Effector memory CD8-positive, alpha-beta T cell (primary cell): ENCODE measurements around the gene TBXA2R.
"Not testable (repeated sequence)": the region's sequence is repeated elsewhere in the genome, so short reads cannot be mapped to it uniquely, and the experiment has no call there.

Experiments
- ATAC-seq: fragments of 150-1000 bp; cut with Tn5 transposase; replicated peaks from 2 replicates; pipeline ENCODE4 v1.10.0; 2021; ENCODE audit warnings: mild to moderate bottlenecking, moderate library complexity
- DNase-seq, 3 experiments: peaks; one replicate each; pipeline ENCODE4 v3.0.0; 2021
- H3K27ac Mint-ChIP-seq, 2 donors: one replicate each; pipeline ENCODE4 v1.8.0; 2022; ENCODE audit warnings: mild to moderate bottlenecking in 2 of 2, mixed read lengths in 2 of 2, moderate library complexity in 2 of 2
- H3K27me3 Mint-ChIP-seq, 2 donors: one replicate each; pipeline ENCODE4 v1.8.0; 2022; ENCODE audit warnings: mixed read lengths in 2 of 2
- H3K36me3 Mint-ChIP-seq: one replicate; pipeline ENCODE4 v1.8.0; 2022; ENCODE audit warnings: mild to moderate bottlenecking, moderate library complexity, mixed read lengths; ENCODE audit not compliant: insufficient read depth
- H3K4me1 Mint-ChIP-seq, 2 donors: one replicate each; pipeline ENCODE4 v1.8.0; 2022; ENCODE audit warnings: low read depth in 2 of 2, mixed read lengths in 2 of 2
- H3K4me3 Mint-ChIP-seq, 2 donors: one replicate each; pipeline ENCODE4 v1.8.0; 2022; ENCODE audit warnings: mild to moderate bottlenecking in 2 of 2, mixed read lengths in 2 of 2, moderate library complexity in 2 of 2
- H3K9me3 Mint-ChIP-seq, 2 donors: one replicate each; pipeline ENCODE4 v1.8.0; 2022; ENCODE audit warnings: mixed read lengths in 2 of 2
- total RNA-seq, 9 experiments: gene quantifications; one replicate each; lab custom pipeline; 2026; lab: John Stamatoyannopoulos, UW

Gene TBXA2R
- 0 to 1.2 (median 0.17) reads per million in 9 experiments for total RNA-seq

- Mint-ChIP-seq H3K27ac (no peak within 1 kb of the TSS), H3K27me3 (no peaks in the 10 kb centered on the region), H3K4me3 (peak within 1 kb of the TSS in 1 of 2 donors; percentile 45), H3K9me3 (no peaks in the 10 kb centered on the region), H3K4me1 (peaks cover 5 to 6% of the 10 kb centered on the region in 2 donors), H3K36me3 (peaks cover 8% of the 10 kb centered on the region)
- peak; percentile 26 to 43 (median 35) for DNase-seq
- ATAC-seq = peak; percentile 31
Measured at GRCh38 chr19:3606690-3607289, at the start of gene TBXA2R. TBXA2R (minus strand) TSS chr19:3606875; CDS start chr19:3600634, 6,241 bp downstream.

- H3K4me1 Mint-ChIP-seq = no peaks in the 10 kb centered on the region
- H3K36me3 Mint-ChIP-seq = peaks cover 22% of the 10 kb centered on the region
- no peak overlapping the region for H3K27ac Mint-ChIP-seq
- ATAC-seq (no peak), DNase-seq (no peak)
- H3K27me3 Mint-ChIP-seq = no peaks in the 10 kb centered on the region
- no peak overlapping the region for H3K4me3 Mint-ChIP-seq
- H3K9me3 Mint-ChIP-seq = no peaks in the 10 kb centered on the region
Measured at GRCh38 chr19:3656073-3656746, 49.5 kb upstream of the TBXA2R start.

- Mint-ChIP-seq H3K27ac (no peak overlapping the region), H3K27me3 (no peaks in the 10 kb centered on the region), H3K36me3 (peaks cover 29% of the 10 kb centered on the region), H3K4me1 (peaks cover 0 to 1% of the 10 kb centered on the region in 2 donors), H3K9me3 (no peaks in the 10 kb centered on the region), H3K4me3 (no peak overlapping the region)
- ATAC-seq (no peak), DNase-seq (no peak)
Measured at GRCh38 chr19:3655402-3656072, 48.9 kb upstream of the TBXA2R start.

GRCh38 chr19:3653865-3654513 is 47.3 kb upstream of the TBXA2R start:
- no peaks in the 10 kb centered on the region for H3K9me3 Mint-ChIP-seq
- H3K4me3 Mint-ChIP-seq = no peak overlapping the region
- H3K27me3 Mint-ChIP-seq = no peaks in the 10 kb centered on the region
- DNase-seq (no peak), ATAC-seq (no peak)
- peaks cover 32% of the 10 kb centered on the region for H3K36me3 Mint-ChIP-seq
- peaks cover 0 to 1% of the 10 kb centered on the region in 2 donors for H3K4me1 Mint-ChIP-seq
- H3K27ac Mint-ChIP-seq = no peak overlapping the region

GRCh38 chr19:3653081-3653795 is 46.6 kb upstream of the TBXA2R start:
- Mint-ChIP-seq H3K27ac (no peak overlapping the region), H3K9me3 (no peaks in the 10 kb centered on the region), H3K4me3 (no peak overlapping the region), H3K27me3 (no peaks in the 10 kb centered on the region), H3K36me3 (peaks cover 32% of the 10 kb centered on the region), H3K4me1 (peaks cover 0 to 1% of the 10 kb centered on the region in 2 donors)
- ATAC-seq (no peak), DNase-seq (no peak)

GRCh38 chr19:3652422-3652821 is 45.7 kb upstream of the TBXA2R start:
- H3K27me3 Mint-ChIP-seq = no peaks in the 10 kb centered on the region
- DNase-seq (no peak), ATAC-seq (no peak)
- H3K36me3 Mint-ChIP-seq = peaks cover 29% of the 10 kb centered on the region
- peak overlapping the region in 1 of 2 donors; percentile 55 for H3K27ac Mint-ChIP-seq
- H3K9me3 Mint-ChIP-seq = no peaks in the 10 kb centered on the region
- no peak overlapping the region for H3K4me3 Mint-ChIP-seq
- peaks cover 0 to 1% of the 10 kb centered on the region in 2 donors for H3K4me1 Mint-ChIP-seq

- Mint-ChIP-seq H3K4me3 (no peak overlapping the region), H3K4me1 (peaks cover 0 to 1% of the 10 kb centered on the region in 2 donors), H3K27me3 (no peaks in the 10 kb centered on the region), H3K36me3 (peaks cover 25% of the 10 kb centered on the region), H3K9me3 (no peaks in the 10 kb centered on the region), H3K27ac (no peak overlapping the region)
- DNase-seq (no peak), ATAC-seq (no peak)
Measured at GRCh38 chr19:3651684-3652083, 45.0 kb upstream of the TBXA2R start.

GRCh38 chr19:3649888-3650287 is 43.2 kb upstream of the TBXA2R start:
- Mint-ChIP-seq H3K36me3 (peaks cover 22% of the 10 kb centered on the region), H3K9me3 (no peaks in the 10 kb centered on the region), H3K27me3 (no peaks in the 10 kb centered on the region), H3K4me3 (no peak overlapping the region), H3K27ac (no peak overlapping the region), H3K4me1 (peaks cover 0 to 1% of the 10 kb centered on the region in 2 donors)
- DNase-seq = no peak
- ATAC-seq = no peak

- Mint-ChIP-seq H3K27me3 (no peaks in the 10 kb centered on the region), H3K4me1 (peaks cover 0 to 1% of the 10 kb centered on the region in 2 donors), H3K27ac (no peak overlapping the region), H3K36me3 (peaks cover 20% of the 10 kb centered on the region), H3K4me3 (no peak overlapping the region), H3K9me3 (no peaks in the 10 kb centered on the region)
- no peak for ATAC-seq
- DNase-seq = no peak
Measured at GRCh38 chr19:3648037-3648905, 41.6 kb upstream of the TBXA2R start.

- not testable (repeated sequence) for H3K27me3 Mint-ChIP-seq, ATAC-seq
Measured at GRCh38 chr19:3647102-3647501, 40.4 kb upstream of the TBXA2R start.

GRCh38 chr19:3646336-3647092 is 39.8 kb upstream of the TBXA2R start:
- Mint-ChIP-seq H3K9me3 (no peaks in the 10 kb centered on the region), H3K36me3 (peaks cover 10% of the 10 kb centered on the region), H3K27me3 (no peaks in the 10 kb centered on the region), H3K4me3 (no peak overlapping the region), H3K27ac (no peak overlapping the region), H3K4me1 (peaks cover 0 to 1% of the 10 kb centered on the region in 2 donors)
- ATAC-seq (no peak), DNase-seq (no peak)

More at GRCh38 chr19:3647102-3647501, 40.4 kb upstream of the TBXA2R start:
- not testable (repeated sequence) for H3K4me3 Mint-ChIP-seq, H3K9me3 Mint-ChIP-seq, H3K4me1 Mint-ChIP-seq, H3K27ac Mint-ChIP-seq, DNase-seq
- peaks cover 16% of the 10 kb centered on the region for H3K36me3 Mint-ChIP-seq

- no peak overlapping the region for H3K4me3 Mint-ChIP-seq
- no peaks in the 10 kb centered on the region for H3K27me3 Mint-ChIP-seq
- H3K36me3 Mint-ChIP-seq = peaks cover 5% of the 10 kb centered on the region
- H3K4me1 Mint-ChIP-seq = no peaks in the 10 kb centered on the region
- no peak for DNase-seq
- no peak overlapping the region for H3K27ac Mint-ChIP-seq
- H3K9me3 Mint-ChIP-seq = no peaks in the 10 kb centered on the region
- no peak for ATAC-seq
Measured at GRCh38 chr19:3645726-3646125, 39.1 kb upstream of the TBXA2R start.
